Measurements from ENCODE around the gene ZBBX. TPM values are rescaled to one million over a fixed set of nuclear protein-coding genes. Genes with fewer than 3 reads are reported as not detected.

The ZBBX gene
- total and polyA plus RNA-seq, 4 donors: not detected

DNA sequence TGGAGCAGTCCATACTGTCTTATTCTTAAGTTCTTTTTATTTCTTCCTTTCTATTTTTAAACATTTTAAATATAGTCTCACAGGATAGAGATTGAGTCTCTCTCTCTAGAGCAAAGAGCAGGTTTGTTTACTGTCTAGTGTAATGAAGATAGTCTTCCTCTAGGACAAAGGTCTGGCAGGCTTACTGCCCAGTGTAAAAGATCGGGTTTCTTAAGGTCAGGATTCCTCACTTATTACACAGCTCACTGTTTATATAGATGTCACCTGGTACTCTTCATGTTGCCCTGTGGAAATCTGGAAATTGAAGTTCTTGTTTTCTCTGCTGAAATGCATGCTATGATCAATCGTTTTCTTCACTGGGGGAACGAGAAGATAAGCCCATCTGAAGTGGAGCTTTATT lies 76.0 kb downstream of the ZBBX start:
- Histone ChIP-seq H3K27ac (ENCODE audit: low read depth in 1 of 2, low read length in 2 of 2) (no peak overlapping the region), H3K4me3 (ENCODE audit: low read depth in 1 of 3, low read length in 3 of 3) (no peak overlapping the region), H3K36me3 (ENCODE audit: control insufficient read depth in 4 of 4, insufficient read depth in 3 of 4, low read depth in 1 of 4, low read length in 3 of 4) (no peaks in the 10 kb centered on the region), H3K4me1 (ENCODE audit: control insufficient read depth in 4 of 4, insufficient read depth in 4 of 4, low read length in 3 of 4) (peaks cover 0 to 19% (median 9%) of the 10 kb centered on the region in 4 donors), H3K27me3 (ENCODE audit: control insufficient read depth in 4 of 4, insufficient read depth in 4 of 4, low read length in 3 of 4) (no peaks in the 10 kb centered on the region), H3K9me3 (ENCODE audit: control insufficient read depth in 4 of 4, low read length in 3 of 4) (no peaks in the 10 kb centered on the region), H3K9ac (ENCODE audit: low read depth in 1 of 2, low read length in 2 of 2) (no peak overlapping the region)
- no peak for DNase-seq (ENCODE audit: low spot score)
- peak in 1 of 2 donors; percentile 4 for TF ChIP-seq RAD21 (IDR thresholded peaks at IDR 0.05)
- peak; percentile 72 to 74 for TF ChIP-seq HNF4A (conservative IDR thresholded peaks at IDR 0.05)
- peak; percentile 81 for TF ChIP-seq SP1 (IDR thresholded peaks at IDR 0.05)
- TF ChIP-seq FOXA1 (IDR thresholded peaks at IDR 0.05): no peak
- no peak for TF ChIP-seq NR2F2 (IDR thresholded peaks at IDR 0.05)
- TF ChIP-seq RXRA (IDR thresholded peaks at IDR 0.05): peak; percentile 90 to 93
- peak; percentile 57 for TF ChIP-seq FOXA2 (IDR thresholded peaks at IDR 0.05)
- no peak for TF ChIP-seq TAF1 (conservative IDR thresholded peaks at IDR 0.05)
- TF ChIP-seq, protein P1, sequence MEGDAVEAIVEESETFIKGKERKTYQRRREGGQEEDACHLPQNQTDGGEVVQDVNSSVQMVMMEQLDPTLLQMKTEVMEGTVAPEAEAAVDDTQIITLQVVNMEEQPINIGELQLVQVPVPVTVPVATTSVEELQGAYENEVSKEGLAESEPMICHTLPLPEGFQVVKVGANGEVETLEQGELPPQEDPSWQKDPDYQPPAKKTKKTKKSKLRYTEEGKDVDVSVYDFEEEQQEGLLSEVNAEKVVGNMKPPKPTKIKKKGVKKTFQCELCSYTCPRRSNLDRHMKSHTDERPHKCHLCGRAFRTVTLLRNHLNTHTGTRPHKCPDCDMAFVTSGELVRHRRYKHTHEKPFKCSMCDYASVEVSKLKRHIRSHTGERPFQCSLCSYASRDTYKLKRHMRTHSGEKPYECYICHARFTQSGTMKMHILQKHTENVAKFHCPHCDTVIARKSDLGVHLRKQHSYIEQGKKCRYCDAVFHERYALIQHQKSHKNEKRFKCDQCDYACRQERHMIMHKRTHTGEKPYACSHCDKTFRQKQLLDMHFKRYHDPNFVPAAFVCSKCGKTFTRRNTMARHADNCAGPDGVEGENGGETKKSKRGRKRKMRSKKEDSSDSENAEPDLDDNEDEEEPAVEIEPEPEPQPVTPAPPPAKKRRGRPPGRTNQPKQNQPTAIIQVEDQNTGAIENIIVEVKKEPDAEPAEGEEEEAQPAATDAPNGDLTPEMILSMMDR (IDR thresholded peaks at IDR 0.05; ENCODE audit: low read depth, low read length, missing input control): peak; percentile 7
- peak in 1 of 2 donors; percentile 39 for TF ChIP-seq JUND (IDR thresholded peaks at IDR 0.05)
- WGBS: 19% methylated on average over 3 of the region's 3 CpGs

DNA sequence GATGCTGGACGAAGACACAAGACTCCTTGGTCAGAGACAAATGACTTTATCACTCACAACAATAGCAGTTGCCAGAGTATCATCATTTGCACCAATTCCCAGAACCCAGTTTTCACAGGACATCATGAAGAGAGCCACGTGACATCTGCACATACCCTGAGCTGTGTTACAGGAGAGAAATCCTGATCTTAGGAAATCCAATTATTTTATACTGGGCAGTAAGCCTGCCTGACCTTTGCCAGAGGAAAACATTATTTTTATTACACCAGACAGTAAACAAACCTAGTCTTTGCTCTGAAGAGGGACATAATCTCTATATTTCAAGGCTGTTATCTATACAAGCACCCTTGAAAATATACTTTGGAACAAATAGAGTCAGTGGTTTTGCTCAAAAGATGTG lies 77.4 kb downstream of the ZBBX start:
- Histone ChIP-seq H3K27me3 (ENCODE audit: control insufficient read depth in 4 of 4, insufficient read depth in 4 of 4, low read length in 3 of 4) (no peaks in the 10 kb centered on the region), H3K9me3 (ENCODE audit: control insufficient read depth in 4 of 4, low read length in 3 of 4) (no peaks in the 10 kb centered on the region), H3K4me3 (ENCODE audit: low read depth in 1 of 3, low read length in 3 of 3) (no peak overlapping the region), H3K9ac (ENCODE audit: low read depth in 1 of 2, low read length in 2 of 2) (no peak overlapping the region), H3K36me3 (ENCODE audit: control insufficient read depth in 4 of 4, insufficient read depth in 3 of 4, low read depth in 1 of 4, low read length in 3 of 4) (no peaks in the 10 kb centered on the region), H3K4me1 (ENCODE audit: control insufficient read depth in 4 of 4, insufficient read depth in 4 of 4, low read length in 3 of 4) (peaks cover 0 to 19% (median 9%) of the 10 kb centered on the region in 4 donors), H3K27ac (ENCODE audit: low read depth in 1 of 2, low read length in 2 of 2) (no peak overlapping the region)
- 37% methylated on average over 2 of the region's 2 CpGs for WGBS
- TF ChIP-seq NR2F2 (IDR thresholded peaks at IDR 0.05): no peak
- TF ChIP-seq, protein P2, sequence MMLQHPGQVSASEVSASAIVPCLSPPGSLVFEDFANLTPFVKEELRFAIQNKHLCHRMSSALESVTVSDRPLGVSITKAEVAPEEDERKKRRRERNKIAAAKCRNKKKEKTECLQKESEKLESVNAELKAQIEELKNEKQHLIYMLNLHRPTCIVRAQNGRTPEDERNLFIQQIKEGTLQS (IDR thresholded peaks at IDR 0.05): no peak
- no peak for TF ChIP-seq GABPA (IDR thresholded peaks at IDR 0.05 in 1 of 2, conservative IDR thresholded peaks at IDR 0.05 in 1 of 2)
- TF ChIP-seq FOXA2 (IDR thresholded peaks at IDR 0.05): no peak
- TF ChIP-seq HNF4A (conservative IDR thresholded peaks at IDR 0.05): no peak
- TF ChIP-seq RAD21 (IDR thresholded peaks at IDR 0.05): no peak
- no peak for DNase-seq (ENCODE audit: low spot score)

DNA sequence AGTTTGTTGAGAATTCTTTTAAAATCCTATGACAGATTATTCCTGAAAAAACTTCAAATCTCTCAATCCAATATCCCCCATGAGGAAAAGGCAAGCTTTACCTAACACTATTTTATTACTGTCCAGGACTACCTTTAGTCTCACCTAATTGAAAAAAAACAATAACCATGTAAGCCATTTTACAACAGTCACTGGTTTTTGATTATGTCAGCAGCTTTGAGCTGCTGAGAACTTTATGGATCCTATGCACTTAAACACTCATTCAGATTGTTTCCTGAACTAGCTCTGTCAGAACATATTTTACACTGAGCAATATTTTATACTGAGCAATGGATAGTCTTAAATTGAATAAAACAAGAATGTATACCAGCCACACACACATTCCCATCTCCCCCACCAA lies 79.9 kb downstream of the ZBBX start:
- DNase-seq (ENCODE audit: low spot score): no peak
- no peaks in the 10 kb centered on the region for H3K36me3 ChIP-seq (ENCODE audit: control insufficient read depth in 4 of 4, insufficient read depth in 3 of 4, low read depth in 1 of 4, low read length in 3 of 4)
- TF ChIP-seq, protein P2 (IDR thresholded peaks at IDR 0.05): no peak
- TF ChIP-seq JUND (IDR thresholded peaks at IDR 0.05): no peak
- TF ChIP-seq, protein P1 (IDR thresholded peaks at IDR 0.05; ENCODE audit: low read depth, low read length, missing input control): no peak
- no peak for TF ChIP-seq GABPA (IDR thresholded peaks at IDR 0.05 in 1 of 2, conservative IDR thresholded peaks at IDR 0.05 in 1 of 2)
- no peak for TF ChIP-seq RXRA (IDR thresholded peaks at IDR 0.05)
- no peak for TF ChIP-seq HNF4G (IDR thresholded peaks at IDR 0.05)
- TF ChIP-seq RAD21 (IDR thresholded peaks at IDR 0.05): no peak
- TF ChIP-seq TAF1 (conservative IDR thresholded peaks at IDR 0.05): no peak
- no peak for TF ChIP-seq NR2F2 (IDR thresholded peaks at IDR 0.05)
- TF ChIP-seq, protein P3, sequence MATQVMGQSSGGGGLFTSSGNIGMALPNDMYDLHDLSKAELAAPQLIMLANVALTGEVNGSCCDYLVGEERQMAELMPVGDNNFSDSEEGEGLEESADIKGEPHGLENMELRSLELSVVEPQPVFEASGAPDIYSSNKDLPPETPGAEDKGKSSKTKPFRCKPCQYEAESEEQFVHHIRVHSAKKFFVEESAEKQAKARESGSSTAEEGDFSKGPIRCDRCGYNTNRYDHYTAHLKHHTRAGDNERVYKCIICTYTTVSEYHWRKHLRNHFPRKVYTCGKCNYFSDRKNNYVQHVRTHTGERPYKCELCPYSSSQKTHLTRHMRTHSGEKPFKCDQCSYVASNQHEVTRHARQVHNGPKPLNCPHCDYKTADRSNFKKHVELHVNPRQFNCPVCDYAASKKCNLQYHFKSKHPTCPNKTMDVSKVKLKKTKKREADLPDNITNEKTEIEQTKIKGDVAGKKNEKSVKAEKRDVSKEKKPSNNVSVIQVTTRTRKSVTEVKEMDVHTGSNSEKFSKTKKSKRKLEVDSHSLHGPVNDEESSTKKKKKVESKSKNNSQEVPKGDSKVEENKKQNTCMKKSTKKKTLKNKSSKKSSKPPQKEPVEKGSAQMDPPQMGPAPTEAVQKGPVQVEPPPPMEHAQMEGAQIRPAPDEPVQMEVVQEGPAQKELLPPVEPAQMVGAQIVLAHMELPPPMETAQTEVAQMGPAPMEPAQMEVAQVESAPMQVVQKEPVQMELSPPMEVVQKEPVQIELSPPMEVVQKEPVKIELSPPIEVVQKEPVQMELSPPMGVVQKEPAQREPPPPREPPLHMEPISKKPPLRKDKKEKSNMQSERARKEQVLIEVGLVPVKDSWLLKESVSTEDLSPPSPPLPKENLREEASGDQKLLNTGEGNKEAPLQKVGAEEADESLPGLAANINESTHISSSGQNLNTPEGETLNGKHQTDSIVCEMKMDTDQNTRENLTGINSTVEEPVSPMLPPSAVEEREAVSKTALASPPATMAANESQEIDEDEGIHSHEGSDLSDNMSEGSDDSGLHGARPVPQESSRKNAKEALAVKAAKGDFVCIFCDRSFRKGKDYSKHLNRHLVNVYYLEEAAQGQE (IDR thresholded peaks at IDR 0.05): no peak
- TF ChIP-seq FOXA1 (IDR thresholded peaks at IDR 0.05): no peak
- no peaks in the 10 kb centered on the region for H3K27me3 ChIP-seq (ENCODE audit: control insufficient read depth in 4 of 4, insufficient read depth in 4 of 4, low read length in 3 of 4)
- no peak overlapping the region for H3K9ac ChIP-seq (ENCODE audit: low read depth in 1 of 2, low read length in 2 of 2)
- H3K4me3 ChIP-seq (ENCODE audit: low read depth in 1 of 3, low read length in 3 of 3): no peak overlapping the region
- H3K4me1 ChIP-seq (ENCODE audit: control insufficient read depth in 4 of 4, insufficient read depth in 4 of 4, low read length in 3 of 4): peaks cover 0 to 19% (median 9%) of the 10 kb centered on the region in 4 donors
- no peaks in the 10 kb centered on the region for H3K9me3 ChIP-seq (ENCODE audit: control insufficient read depth in 4 of 4, low read length in 3 of 4)
- H3K27ac ChIP-seq (ENCODE audit: low read depth in 1 of 2, low read length in 2 of 2): no peak overlapping the region
